Astrocyte (in vitro differentiated cells and primary cell): ENCODE measurements around the gene TMEM161A. TPM values are rescaled to one million over a fixed set of nuclear protein-coding genes. Genes with fewer than 3 reads are reported as not detected.

Experiments
- DNase-seq: peaks from one replicate; pipeline ENCODE4 v3.0.0-alpha.2; 2010; ENCODE audit warnings: low read depth
- FAIRE-seq: peaks from 2 replicates; lab custom pipeline; 2011; peaks lifted over from hg19 to GRCh38; lab: Jason Lieb, UNC
- H2AFZ ChIP-seq: 2 replicates; pipeline ENCODE4 v1.6.0; 2012; ENCODE audit warnings: low read depth, low read length, inconsistent platforms
- H3K27ac ChIP-seq: 2 replicates; pipeline ENCODE4 v1.5.1; 2011; ENCODE audit warnings: low read depth, low read length, inconsistent platforms
- H3K27me3 ChIP-seq: 2 replicates; pipeline ENCODE4 v1.6.0; 2011; ENCODE audit warnings: low read length, inconsistent platforms; ENCODE audit not compliant: insufficient read depth
- H3K36me3 ChIP-seq: 2 replicates; pipeline ENCODE4 v1.5.1; 2011; ENCODE audit warnings: low read length, inconsistent platforms; ENCODE audit not compliant: insufficient read depth
- H3K4me1 ChIP-seq: 2 replicates; pipeline ENCODE4 v1.5.1; 2011; ENCODE audit warnings: low read length, inconsistent platforms; ENCODE audit not compliant: insufficient read depth
- H3K4me2 ChIP-seq: 2 replicates; pipeline ENCODE4 v1.6.0; 2012; ENCODE audit warnings: low read length, inconsistent platforms
- H3K4me3 ChIP-seq: 2 replicates; pipeline ENCODE4 v1.5.1; 2011; ENCODE audit warnings: low read depth, mild to moderate bottlenecking, low read length, inconsistent platforms; ENCODE audit not compliant: insufficient read depth
- H3K79me2 ChIP-seq: 2 replicates; pipeline ENCODE4 v1.6.0; 2012; ENCODE audit warnings: mild to moderate bottlenecking, low read length, inconsistent platforms; ENCODE audit not compliant: insufficient read depth
- H3K9ac ChIP-seq: 2 replicates; pipeline ENCODE4 v1.6.0; 2012; ENCODE audit warnings: mild to moderate bottlenecking, low read length, inconsistent platforms
- H3K9me3 ChIP-seq: 2 replicates; pipeline ENCODE4 v1.5.1; 2012; ENCODE audit warnings: low read depth, mild to moderate bottlenecking, low read length, inconsistent platforms; ENCODE audit not compliant: insufficient read depth
- H4K20me1 ChIP-seq: 2 replicates; pipeline ENCODE4 v1.6.0; 2012; ENCODE audit warnings: low read length, inconsistent platforms; ENCODE audit not compliant: insufficient read depth
- H3K27ac Mint-ChIP-seq: one replicate; pipeline ENCODE4 v1.8.0; 2021; ENCODE audit warnings: mild to moderate bottlenecking, mixed read lengths; ENCODE audit not compliant: unreplicated experiment
- H3K27me3 Mint-ChIP-seq: one replicate; pipeline ENCODE4 v1.8.0; 2021; ENCODE audit warnings: low read depth, mixed read lengths; ENCODE audit not compliant: unreplicated experiment
- H3K36me3 Mint-ChIP-seq: one replicate; pipeline ENCODE4 v1.8.0; 2021; ENCODE audit warnings: low read depth, mixed read lengths; ENCODE audit not compliant: unreplicated experiment
- H3K4me1 Mint-ChIP-seq: one replicate; pipeline ENCODE4 v1.8.0; 2021; ENCODE audit warnings: low read depth, mixed read lengths; ENCODE audit not compliant: unreplicated experiment
- H3K4me3 Mint-ChIP-seq: one replicate; pipeline ENCODE4 v1.8.0; 2021; ENCODE audit warnings: mild to moderate bottlenecking, moderate library complexity, mixed read lengths; ENCODE audit not compliant: unreplicated experiment
- H3K9me3 Mint-ChIP-seq: one replicate; pipeline ENCODE4 v1.8.0; 2021; ENCODE audit warnings: mild to moderate bottlenecking, mixed read lengths; ENCODE audit not compliant: unreplicated experiment
- EZH2 ChIP-seq: IDR thresholded peaks from 2 replicates; pipeline ENCODE4 v1.6.1; 2012; ENCODE audit warnings: mild to moderate bottlenecking, low read length, inconsistent platforms; ENCODE audit not compliant: insufficient read depth
- total RNA-seq: library from RNA; stranded (reverse); gene quantifications from 2 replicates; pipeline ENCODE4 v1.2.1, GENCODE V29; 2021
- TF ChIP-seq, protein P1 (sequence below): IDR thresholded peaks from 2 replicates; pipeline ENCODE4 v1.5.1; 2011; ENCODE audit warnings: low read depth, mild to moderate bottlenecking, inconsistent platforms, low read length, moderate library complexity; ENCODE audit not compliant: insufficient read depth

The TMEM161A gene
- total RNA-seq, 1 donor from 2014 or later, result 27.2 TPM

DNA sequence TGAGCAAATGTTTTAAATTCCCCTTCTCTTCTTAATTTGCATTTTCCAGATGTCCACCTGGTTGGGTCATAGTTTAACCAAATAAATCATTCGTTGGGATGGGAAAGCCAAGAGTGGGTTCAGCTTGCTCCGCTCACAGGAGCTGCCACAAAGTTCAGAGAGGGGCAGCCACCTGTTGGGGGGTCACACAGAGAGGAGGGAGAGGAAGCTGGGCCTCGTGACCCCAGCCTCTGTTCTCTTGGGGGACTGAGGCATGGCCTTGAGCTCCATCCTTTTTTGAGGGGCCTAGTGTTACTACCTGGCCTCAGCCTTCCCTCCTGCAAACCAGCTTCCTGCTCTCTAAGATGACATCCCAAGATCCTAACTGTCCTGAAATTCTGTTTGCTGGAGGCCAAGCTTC, 29.3 kb upstream of the TMEM161A start:
- H3K36me3 ChIP-seq, result no peaks in the 10 kb centered on the region
- H3K27me3 Mint-ChIP-seq, result peaks cover 28% of the 10 kb centered on the region
- TF ChIP-seq, protein P1, sequence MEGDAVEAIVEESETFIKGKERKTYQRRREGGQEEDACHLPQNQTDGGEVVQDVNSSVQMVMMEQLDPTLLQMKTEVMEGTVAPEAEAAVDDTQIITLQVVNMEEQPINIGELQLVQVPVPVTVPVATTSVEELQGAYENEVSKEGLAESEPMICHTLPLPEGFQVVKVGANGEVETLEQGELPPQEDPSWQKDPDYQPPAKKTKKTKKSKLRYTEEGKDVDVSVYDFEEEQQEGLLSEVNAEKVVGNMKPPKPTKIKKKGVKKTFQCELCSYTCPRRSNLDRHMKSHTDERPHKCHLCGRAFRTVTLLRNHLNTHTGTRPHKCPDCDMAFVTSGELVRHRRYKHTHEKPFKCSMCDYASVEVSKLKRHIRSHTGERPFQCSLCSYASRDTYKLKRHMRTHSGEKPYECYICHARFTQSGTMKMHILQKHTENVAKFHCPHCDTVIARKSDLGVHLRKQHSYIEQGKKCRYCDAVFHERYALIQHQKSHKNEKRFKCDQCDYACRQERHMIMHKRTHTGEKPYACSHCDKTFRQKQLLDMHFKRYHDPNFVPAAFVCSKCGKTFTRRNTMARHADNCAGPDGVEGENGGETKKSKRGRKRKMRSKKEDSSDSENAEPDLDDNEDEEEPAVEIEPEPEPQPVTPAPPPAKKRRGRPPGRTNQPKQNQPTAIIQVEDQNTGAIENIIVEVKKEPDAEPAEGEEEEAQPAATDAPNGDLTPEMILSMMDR, result no peak
- TF ChIP-seq EZH2, result no peak

DNA sequence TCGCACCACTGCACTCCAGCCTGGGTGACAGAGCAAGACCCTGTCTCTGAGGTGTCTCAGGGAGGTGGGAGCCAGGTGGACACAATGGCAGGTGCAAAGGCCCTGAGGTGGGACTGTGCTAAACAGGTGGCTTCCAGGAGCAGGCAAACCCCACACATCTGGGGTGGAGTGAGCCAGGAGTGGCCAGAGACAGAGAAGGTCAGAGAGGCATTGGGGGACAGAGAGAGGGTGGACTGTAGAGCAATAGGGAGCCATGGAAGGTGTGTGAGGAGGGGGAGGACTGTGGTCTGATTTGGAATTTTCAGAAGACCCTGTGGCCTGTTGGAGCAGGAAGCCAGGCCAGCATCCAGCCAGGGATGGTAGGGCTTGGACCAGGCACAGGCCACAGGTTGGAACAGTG, 27.1 kb upstream of the TMEM161A start:
- H3K4me2 ChIP-seq, result no peak overlapping the region
- no peaks in the 10 kb centered on the region for H3K9me3 Mint-ChIP-seq
- no peaks in the 10 kb centered on the region for H3K36me3 ChIP-seq
- no peak for TF ChIP-seq EZH2
- TF ChIP-seq, protein P1, result no peak
- DNase-seq, result no peak
- H2AFZ ChIP-seq, result no peak overlapping the region
- H3K9ac ChIP-seq, result no peak overlapping the region
- peaks cover 6% of the 10 kb centered on the region for H3K4me1 ChIP-seq
- H3K4me3 ChIP-seq, result no peak overlapping the region
- FAIRE-seq, result no peak
- peaks cover 12% of the 10 kb centered on the region for H4K20me1 ChIP-seq
- H3K27ac Mint-ChIP-seq, result no peak overlapping the region
- H3K4me3 Mint-ChIP-seq, result no peak overlapping the region
- H3K27me3 Mint-ChIP-seq, result peaks cover 17% of the 10 kb centered on the region
- H3K4me1 Mint-ChIP-seq, result no peaks in the 10 kb centered on the region
- H3K27ac ChIP-seq, result no peak overlapping the region
- no peaks in the 10 kb centered on the region for H3K27me3 ChIP-seq
- H3K79me2 ChIP-seq, result no peaks in the 10 kb centered on the region
- H3K9me3 ChIP-seq, result no peaks in the 10 kb centered on the region
- H3K36me3 Mint-ChIP-seq, result no peaks in the 10 kb centered on the region

More for the DNA sequence above, 29.3 kb upstream of the TMEM161A start:
- H3K27ac Mint-ChIP-seq, result no peak overlapping the region
- Histone ChIP-seq H2AFZ (no peak overlapping the region), H3K9ac (no peak overlapping the region), H3K27me3 (no peaks in the 10 kb centered on the region), H3K4me2 (no peak overlapping the region), H3K4me3 (no peak overlapping the region), H3K79me2 (no peaks in the 10 kb centered on the region), H3K27ac (no peak overlapping the region), H3K4me1 (peaks cover 7% of the 10 kb centered on the region), H4K20me1 (peaks cover 20% of the 10 kb centered on the region), H3K9me3 (no peaks in the 10 kb centered on the region)
- no peaks in the 10 kb centered on the region for H3K36me3 Mint-ChIP-seq
- peaks cover 5% of the 10 kb centered on the region for H3K4me1 Mint-ChIP-seq
- H3K4me3 Mint-ChIP-seq, result no peak overlapping the region
- no peaks in the 10 kb centered on the region for H3K9me3 Mint-ChIP-seq
- DNase-seq (no peak), FAIRE-seq (no peak)

DNA sequence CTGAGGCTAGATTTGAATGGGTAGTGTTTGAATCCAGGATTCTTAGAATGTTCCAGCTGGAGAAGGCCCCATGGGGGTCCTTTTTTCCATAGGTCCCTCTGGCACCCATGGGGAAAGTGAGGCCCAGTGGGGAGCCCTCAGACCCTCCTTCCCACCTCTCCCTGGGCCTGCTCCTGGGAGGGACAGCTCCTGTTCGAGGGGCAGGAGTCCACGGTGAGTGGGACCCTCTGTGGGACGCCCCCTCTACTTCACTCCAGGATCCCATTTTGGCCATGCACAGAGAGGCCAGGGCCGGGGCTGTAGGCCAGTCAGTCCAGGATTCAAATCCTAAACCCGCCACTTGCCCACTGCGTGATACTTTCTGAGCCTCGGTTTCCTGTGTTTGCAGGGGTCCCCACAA, 24.2 kb upstream of the TMEM161A start:
- Mint-ChIP-seq H3K9me3 (no peaks in the 10 kb centered on the region), H3K4me3 (no peak overlapping the region), H3K27me3 (peaks cover 10% of the 10 kb centered on the region), H3K36me3 (no peaks in the 10 kb centered on the region), H3K4me1 (no peaks in the 10 kb centered on the region), H3K27ac (no peak overlapping the region)
- no peaks in the 10 kb centered on the region for H3K4me1 ChIP-seq
- no peak overlapping the region for H3K27ac ChIP-seq
- H3K4me3 ChIP-seq, result no peak overlapping the region
- no peak overlapping the region for H2AFZ ChIP-seq
- no peak overlapping the region for H3K4me2 ChIP-seq
- FAIRE-seq, result no peak
- no peaks in the 10 kb centered on the region for H3K79me2 ChIP-seq
- TF ChIP-seq, protein P1, result no peak
- no peaks in the 10 kb centered on the region for H3K27me3 ChIP-seq
- peaks cover 3% of the 10 kb centered on the region for H4K20me1 ChIP-seq
- no peaks in the 10 kb centered on the region for H3K9me3 ChIP-seq
- no peak for DNase-seq
- H3K36me3 ChIP-seq, result no peaks in the 10 kb centered on the region
- H3K9ac ChIP-seq, result no peak overlapping the region
